SK-N-SH treated with all-trans-retinoic acid at 6 μM for 48 hours (cell line): Measurements from ENCODE around the gene YOD1.

Experiments
- ATAC-seq: fragments of 200-7000 bp; cut with Tn5 transposase; 3 replicates; pipeline ENCODE4 v1.9.1; 2020; ENCODE audit warnings: mild to moderate bottlenecking, moderate library complexity
- ARNTL ChIP-seq: fragments of 450-650 bp; formaldehyde crosslinking; IDR thresholded peaks from 2 replicates; pipeline ENCODE4 v1.5.0; 2020; ENCODE audit warnings: low read depth, mild to moderate bottlenecking, moderate library complexity, borderline replicate concordance
- BACH2 ChIP-seq: fragments of 250-450 bp; sonication (Bioruptor Pico); IDR thresholded peaks from 2 replicates; pipeline ENCODE4 v1.9.0; 2021; ENCODE audit warnings: mild to moderate bottlenecking, borderline replicate concordance
- CREB5 ChIP-seq: fragments of 250-450 bp; sonication (Bioruptor Pico); IDR thresholded peaks from 2 replicates; pipeline ENCODE4 v1.5.1; 2020; ENCODE audit warnings: low read depth, mild to moderate bottlenecking, moderate library complexity
- CSDC2 ChIP-seq: fragments of 250-450 bp; sonication (Bioruptor Pico); IDR thresholded peaks from 2 replicates; pipeline ENCODE4 v1.5.0; 2020; ENCODE audit warnings: mild to moderate bottlenecking, moderate library complexity
- CSRNP3 ChIP-seq: fragments of 250-450 bp; sonication (Bioruptor Pico); IDR thresholded peaks from 2 replicates; pipeline ENCODE4 v1.5.1; 2021; ENCODE audit warnings: mild to moderate bottlenecking, moderate library complexity
- ESRRG ChIP-seq: fragments of 250-450 bp; sonication (Bioruptor Pico); IDR thresholded peaks from 2 replicates; pipeline ENCODE4 v1.6.1; 2021; ENCODE audit warnings: mild to moderate bottlenecking
- GLIS3 ChIP-seq: fragments of 250-450 bp; sonication (Bioruptor Pico); IDR thresholded peaks from 2 replicates; pipeline ENCODE4 v1.5.0; 2020; ENCODE audit warnings: mild to moderate bottlenecking, moderate library complexity
- ISL1 ChIP-seq: fragments of 250-450 bp; sonication (Bioruptor Pico); IDR thresholded peaks from 2 replicates; pipeline ENCODE4 v2.1.2; 2022; ENCODE audit warnings: mild to moderate bottlenecking, moderate library complexity
- OSR1 ChIP-seq: fragments of 250-450 bp; sonication (Bioruptor Pico); IDR thresholded peaks from 2 replicates; pipeline ENCODE4 v1.8.0; 2022; ENCODE audit warnings: moderate library complexity, mild to moderate bottlenecking, inconsistent platforms
- PATZ1 ChIP-seq: fragments of 250-450 bp; sonication (Bioruptor Pico); IDR thresholded peaks from 2 replicates; pipeline ENCODE4 v1.8.0; 2020; ENCODE audit warnings: mild to moderate bottlenecking, moderate library complexity, borderline replicate concordance
- PPARA ChIP-seq: fragments of 250-450 bp; sonication (Bioruptor Pico); IDR thresholded peaks from 2 replicates; pipeline ENCODE4 v1.5.0; 2020; ENCODE audit warnings: mild to moderate bottlenecking, borderline replicate concordance
- RARB ChIP-seq: fragments of 250-450 bp; sonication (Bioruptor Pico); IDR thresholded peaks from 2 replicates; pipeline ENCODE4 v1.8.0; 2021; ENCODE audit warnings: mild to moderate bottlenecking, moderate library complexity
- SNAI2 ChIP-seq: fragments of 250-450 bp; sonication (Bioruptor Pico); IDR thresholded peaks from 2 replicates; pipeline ENCODE4 v1.5.0; 2020; ENCODE audit warnings: mild to moderate bottlenecking, moderate library complexity
- TCF4 ChIP-seq: fragments of 250-450 bp; sonication (Bioruptor Pico); IDR thresholded peaks from 2 replicates; pipeline ENCODE4 v1.8.0; 2021; ENCODE audit warnings: mild to moderate bottlenecking, moderate library complexity, borderline replicate concordance
- TOX ChIP-seq: fragments of 250-450 bp; sonication (Bioruptor Pico); IDR thresholded peaks from 2 replicates; pipeline ENCODE4 v1.8.0; 2021; ENCODE audit warnings: mild to moderate bottlenecking, moderate library complexity, borderline replicate concordance
- TSHZ2 ChIP-seq: fragments of 250-450 bp; sonication (Bioruptor Pico); IDR thresholded peaks from 2 replicates; pipeline ENCODE4 v1.5.0; 2020; ENCODE audit warnings: mild to moderate bottlenecking, moderate library complexity
- ZC3H10 ChIP-seq: fragments of 250-450 bp; sonication (Bioruptor Pico); IDR thresholded peaks from 2 replicates; pipeline ENCODE4 v1.5.1; 2021; ENCODE audit warnings: mild to moderate bottlenecking, moderate library complexity
- ZFP3 ChIP-seq: fragments of 250-450 bp; sonication (Bioruptor Pico); IDR thresholded peaks from 2 replicates; pipeline ENCODE4 v1.5.0; 2020; ENCODE audit warnings: mild to moderate bottlenecking, moderate library complexity
- ZFP30 ChIP-seq: fragments of 450-650 bp; formaldehyde crosslinking; IDR thresholded peaks from 2 replicates; pipeline ENCODE4 v1.5.0; 2022; ENCODE audit warnings: mild to moderate bottlenecking, moderate library complexity
- ZNF565 ChIP-seq: fragments of 450-650 bp; formaldehyde crosslinking; conservative IDR thresholded peaks from 2 replicates; pipeline ENCODE4 v1.5.0; 2020; ENCODE audit warnings: low read depth, mild to moderate bottlenecking, moderate library complexity
- ZNF70 ChIP-seq: fragments of 450-650 bp; formaldehyde crosslinking; IDR thresholded peaks from 2 replicates; pipeline ENCODE4 v1.5.0; 2020; ENCODE audit warnings: mild to moderate bottlenecking, moderate library complexity
- ZNF8 ChIP-seq: fragments of 450-650 bp; formaldehyde crosslinking; IDR thresholded peaks from 2 replicates; pipeline ENCODE4 v1.5.0; 2020; ENCODE audit warnings: mild to moderate bottlenecking, moderate library complexity
- TF ChIP-seq, protein P1 (sequence below): fragments of 250-450 bp; sonication (Bioruptor Pico); IDR thresholded peaks from 2 replicates; pipeline ENCODE4 v1.8.0; 2021; ENCODE audit warnings: low read depth, mild to moderate bottlenecking, moderate library complexity, borderline replicate concordance

YOD1 gene

DNA sequence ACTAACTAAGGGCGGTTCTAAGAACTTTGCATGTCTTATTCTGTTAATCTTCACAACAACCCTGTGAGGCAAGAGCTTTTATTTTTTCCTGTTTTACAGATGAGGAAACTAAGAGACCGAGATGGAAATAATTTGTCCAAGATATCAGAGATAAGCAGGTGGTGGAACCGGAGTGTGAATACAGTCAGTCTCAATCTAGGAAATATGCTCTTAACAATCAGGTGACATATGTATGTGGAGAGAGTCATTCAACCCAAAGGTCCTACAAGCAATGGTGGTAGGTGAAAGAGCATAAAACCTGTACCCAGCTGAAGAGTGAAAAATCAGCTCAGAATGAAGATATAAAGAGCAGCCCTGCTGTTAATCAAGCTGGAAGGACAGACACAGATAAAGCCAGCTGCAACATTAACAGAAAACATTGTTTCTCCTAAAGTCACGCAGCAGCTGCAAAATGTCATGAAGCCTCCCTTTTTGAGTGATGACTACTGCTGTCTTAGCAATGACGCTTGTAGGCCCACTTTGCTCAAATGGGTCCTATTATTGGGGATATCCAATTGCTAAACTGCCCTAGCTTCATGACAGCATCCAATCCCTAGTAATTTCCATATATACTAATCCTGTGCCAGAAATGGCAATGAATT, 50.2 kb downstream of the YOD1 start:
- no peak for ATAC-seq
- TF ChIP-seq ARNTL (CRISPR knock-in tag) = no peak
- no peak for TF ChIP-seq PATZ1 (CRISPR knock-in tag)
- no peak for TF ChIP-seq ZC3H10 (CRISPR knock-in tag)
- no peak for TF ChIP-seq ZFP30
- TF ChIP-seq CSDC2 (CRISPR knock-in tag) = no peak
- TF ChIP-seq SNAI2 (CRISPR knock-in tag) = no peak
- TF ChIP-seq CREB5 (CRISPR knock-in tag) = no peak
- no peak for TF ChIP-seq RARB
- TF ChIP-seq TCF4 (CRISPR knock-in tag) = no peak
- no peak for TF ChIP-seq TSHZ2 (CRISPR knock-in tag)
- no peak for TF ChIP-seq ZNF70 (CRISPR knock-in tag)
- TF ChIP-seq PPARA = no peak
- no peak for TF ChIP-seq ISL1 (CRISPR knock-in tag)
- no peak for TF ChIP-seq BACH2 (CRISPR knock-in tag)
- no peak for TF ChIP-seq CSRNP3 (CRISPR knock-in tag)
- TF ChIP-seq TOX (CRISPR knock-in tag) = no peak
- no peak for TF ChIP-seq ZNF565 (CRISPR knock-in tag)
- TF ChIP-seq ZFP3 (CRISPR knock-in tag) = no peak
- TF ChIP-seq GLIS3 (CRISPR knock-in tag) = no peak

DNA sequence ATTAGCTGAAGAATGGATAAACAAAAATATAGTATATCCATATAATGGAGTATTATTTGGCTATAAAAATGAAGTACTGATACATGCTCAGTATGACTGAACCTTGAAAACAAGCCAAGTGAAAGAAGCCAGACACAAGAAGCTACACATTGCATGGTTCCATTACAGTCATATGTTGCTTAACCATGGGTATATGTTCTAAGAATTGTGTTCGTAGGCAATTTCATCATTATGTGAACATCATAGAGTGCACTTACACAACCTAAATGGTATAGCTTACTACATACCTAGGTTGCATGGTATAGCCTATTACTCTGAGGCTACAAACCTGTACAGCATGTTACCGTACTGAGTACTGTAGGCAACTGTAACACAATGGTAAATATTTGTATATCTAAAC, 52.2 kb downstream of the YOD1 start:
- no peak for ATAC-seq
- no peak for TF ChIP-seq ZNF565 (CRISPR knock-in tag)
- TF ChIP-seq RARB = no peak
- no peak for TF ChIP-seq TSHZ2 (CRISPR knock-in tag)
- TF ChIP-seq PATZ1 (CRISPR knock-in tag) = no peak
- TF ChIP-seq TOX (CRISPR knock-in tag) = no peak
- no peak for TF ChIP-seq ISL1 (CRISPR knock-in tag)
- TF ChIP-seq ZC3H10 (CRISPR knock-in tag) = no peak
- TF ChIP-seq SNAI2 (CRISPR knock-in tag) = no peak
- no peak for TF ChIP-seq CREB5 (CRISPR knock-in tag)
- TF ChIP-seq OSR1 (CRISPR knock-in tag) = no peak
- TF ChIP-seq ESRRG = no peak
- TF ChIP-seq, protein P1, sequence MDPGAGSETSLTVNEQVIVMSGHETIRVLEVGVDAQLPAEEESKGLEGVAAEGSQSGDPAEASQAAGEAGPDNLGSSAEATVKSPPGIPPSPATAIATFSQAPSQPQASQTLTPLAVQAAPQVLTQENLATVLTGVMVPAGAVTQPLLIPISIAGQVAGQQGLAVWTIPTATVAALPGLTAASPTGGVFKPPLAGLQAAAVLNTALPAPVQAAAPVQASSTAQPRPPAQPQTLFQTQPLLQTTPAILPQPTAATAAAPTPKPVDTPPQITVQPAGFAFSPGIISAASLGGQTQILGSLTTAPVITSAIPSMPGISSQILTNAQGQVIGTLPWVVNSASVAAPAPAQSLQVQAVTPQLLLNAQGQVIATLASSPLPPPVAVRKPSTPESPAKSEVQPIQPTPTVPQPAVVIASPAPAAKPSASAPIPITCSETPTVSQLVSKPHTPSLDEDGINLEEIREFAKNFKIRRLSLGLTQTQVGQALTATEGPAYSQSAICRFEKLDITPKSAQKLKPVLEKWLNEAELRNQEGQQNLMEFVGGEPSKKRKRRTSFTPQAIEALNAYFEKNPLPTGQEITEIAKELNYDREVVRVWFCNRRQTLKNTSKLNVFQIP (CRISPR knock-in tag) = no peak
- TF ChIP-seq GLIS3 (CRISPR knock-in tag) = no peak
- TF ChIP-seq ARNTL (CRISPR knock-in tag) = no peak
- TF ChIP-seq ZNF8 (CRISPR knock-in tag) = no peak
- TF ChIP-seq TCF4 (CRISPR knock-in tag) = no peak
- TF ChIP-seq PPARA = no peak
- TF ChIP-seq ZFP30 = no peak
- no peak for TF ChIP-seq ZNF70 (CRISPR knock-in tag)
